HCT116 (cell line): ENCODE data around the gene COL28A1. TPM values are rescaled to one million over a fixed set of nuclear protein-coding genes. Genes with fewer than 3 reads are reported as not detected.
"Not testable (repeated sequence)": the region's sequence is repeated elsewhere in the genome, so short reads cannot be mapped to it uniquely, and the experiment has no call there.

Experiments used
- ATAC-seq: fragments of 200-7000 bp; cut with Tn5 transposase; 2 replicates; pipeline ENCODE4 v1.9.1; 2020; ENCODE audit warnings: mild to moderate bottlenecking, moderate library complexity
- BruUV-seq: library from RNA; stranded (reverse); fragments of 400-500 nt; replicated peaks from 2 replicates; lab custom pipeline; 2021; lab: Mats Ljungman, UMichigan
- CTCF ChIA-PET: fragments of 300-600 bp; sonication (Branson Sonifier 250); formaldehyde crosslinking; loops from one replicate; lab custom pipeline; 2021; ENCODE audit warnings: antibody characterized with exemption; lab: Charles Lee
- POLR2A ChIA-PET: fragments of 300-600, 350-600 bp; sonication (Branson Sonifier 250); formaldehyde crosslinking; loops from one replicate; lab custom pipeline; 2021; ENCODE audit warnings: antibody characterized with exemption; lab: Charles Lee
- RAD21 ChIA-PET, 2 experiments: fragments of 300-600 bp; sonication (Branson Sonifier 250); formaldehyde crosslinking; loops; one replicate each; lab custom pipeline; 2023; ENCODE audit warnings: low total read pairs in 2 of 2; ENCODE audit not compliant: uncharacterized antibody in 2 of 2, unreplicated experiment in 2 of 2, low non-redundant PET in 1 of 2; lab: Charles Lee
- DNase-seq: peaks from one replicate; pipeline ENCODE4 v3.0.0-alpha.2; 2010; ENCODE audit warnings: low read depth, low spot score
- H2AFZ ChIP-seq: fragments of 200-600 bp; shearing (Covaris generic), sonication (generic); 2 replicates; pipeline ENCODE4 v1.6.1; 2017; ENCODE audit warnings: low read depth, mixed run types, mixed read lengths, antibody characterized with exemption, low read length; ENCODE audit not compliant: poor library complexity, severe bottlenecking
- H3K27ac ChIP-seq: 2 replicates; pipeline ENCODE4 v1.5.1; 2012; ENCODE audit warnings: low read depth, low read length
- H3K27me3 ChIP-seq: fragments of 200-600 bp; sonication (generic); 2 replicates; pipeline ENCODE4 v1.6.1; 2016; ENCODE audit warnings: mixed run types, low read length, mixed read lengths; ENCODE audit not compliant: insufficient read depth
- H3K36me3 ChIP-seq, 2 experiments: fragments of 200-500 bp in 1 of 2; fragments of 200-600 bp in 1 of 2; sonication (Bioruptor generic) in 1 of 2; sonication (generic) in 1 of 2; 2 replicates each; pipeline versions ENCODE4 v1.5.1 to v1.6.1; 2014 to 2016; ENCODE audit warnings: low read length in 2 of 2, inconsistent platforms in 1 of 2, mixed read lengths in 1 of 2, mixed run types in 1 of 2; ENCODE audit not compliant: insufficient read depth in 2 of 2, control insufficient read depth in 1 of 2
- H3K4me1 ChIP-seq, 2 experiments: fragments of 200-600 bp in 1 of 2; sonication (generic) in 1 of 2; 2 replicates each; pipeline versions ENCODE4 v1.5.1 to v1.6.1; 2012 to 2017; ENCODE audit warnings: low read length in 2 of 2, inconsistent platforms in 1 of 2, mild to moderate bottlenecking in 1 of 2, mixed read lengths in 1 of 2, mixed run types in 1 of 2, moderate library complexity in 1 of 2; ENCODE audit not compliant: insufficient read depth in 2 of 2, control insufficient read depth in 1 of 2
- H3K4me2 ChIP-seq: fragments of 200-600 bp; sonication (generic); 2 replicates; pipeline ENCODE4 v1.6.1; 2017; ENCODE audit warnings: mixed run types, low read length, mixed read lengths
- H3K4me3 ChIP-seq, 2 experiments: fragments of 200-600 bp in 1 of 2; sonication (generic) in 1 of 2; replicated peaks in 1 of 2; 2 replicates each; pipeline ENCODE4 v1.5.1; 2011 to 2016; ENCODE audit warnings: low read length in 2 of 2, control low read depth in 1 of 2, low read depth in 1 of 2, mild to moderate bottlenecking in 1 of 2, mixed read lengths in 1 of 2, mixed run types in 1 of 2
- H3K79me2 ChIP-seq: fragments of 200-600 bp; sonication (generic); 2 replicates; pipeline ENCODE4 v1.6.1; 2017; ENCODE audit warnings: mild to moderate bottlenecking, mixed run types, low read length, moderate library complexity, mixed read lengths; ENCODE audit not compliant: insufficient read depth
- H3K9ac ChIP-seq: fragments of 200-600 bp; sonication (generic); 2 replicates; pipeline ENCODE4 v1.6.1; 2016; ENCODE audit warnings: low read length, mixed read lengths
- H3K9me2 ChIP-seq: fragments of 200-600 bp; sonication (generic), shearing (Covaris generic); 2 replicates; pipeline ENCODE4 v1.6.1; 2017; ENCODE audit warnings: mixed run types, mild to moderate bottlenecking, moderate library complexity; ENCODE audit not compliant: insufficient read depth
- H3K9me3 ChIP-seq, 2 experiments: fragments of 200-500 bp in 1 of 2; fragments of 200-600 bp in 1 of 2; sonication (Bioruptor generic) in 1 of 2; sonication (generic) in 1 of 2; 2 replicates each; pipeline ENCODE4 v1.6.1; 2014 to 2017; ENCODE audit warnings: low read length in 2 of 2, mixed read lengths in 2 of 2, inconsistent platforms in 1 of 2, low read depth in 1 of 2, mild to moderate bottlenecking in 1 of 2, mixed run types in 1 of 2, moderate library complexity in 1 of 2; ENCODE audit not compliant: control insufficient read depth in 1 of 2, insufficient read depth in 1 of 2
- H4K20me1 ChIP-seq: fragments of 200-600 bp; sonication (generic), shearing (Covaris generic); 2 replicates; pipeline ENCODE4 v1.6.1; 2017; ENCODE audit warnings: mixed run types, mild to moderate bottlenecking, moderate library complexity; ENCODE audit not compliant: insufficient read depth
- ELF1 ChIP-seq: IDR thresholded peaks from 2 replicates; pipeline ENCODE4 v1.6.1; 2012; ENCODE audit warnings: low read depth, borderline replicate concordance
- EZH2 ChIP-seq: fragments of 200-600 bp; sonication (generic); IDR thresholded peaks from 2 replicates; pipeline ENCODE4 v1.6.1; 2017; ENCODE audit warnings: antibody characterized with exemption, mixed run types
- POLR2A ChIP-seq: IDR thresholded peaks from 2 replicates; pipeline ENCODE4 v1.7.0; 2011; ENCODE audit warnings: borderline replicate concordance; ENCODE audit not compliant: insufficient read depth, insufficient read length; ENCODE audit errors: extremely low read depth
- POLR2AphosphoS5 ChIP-seq: IDR thresholded peaks from 2 replicates; pipeline ENCODE4 v1.6.1; 2011; ENCODE audit warnings: mild to moderate bottlenecking, low read depth, low read length, moderate library complexity
- RAD21 ChIP-seq: IDR thresholded peaks from 2 replicates; pipeline ENCODE4 v1.6.1; 2012; ENCODE audit warnings: low read depth, mild to moderate bottlenecking
- SRF ChIP-seq: IDR thresholded peaks from 2 replicates; pipeline ENCODE4 v1.6.1; 2012; ENCODE audit warnings: low read depth
- TCF7L2 ChIP-seq: IDR thresholded peaks from 2 replicates; pipeline ENCODE4 v1.7.0; 2011; ENCODE audit warnings: borderline replicate concordance, inconsistent platforms; ENCODE audit not compliant: insufficient read depth, insufficient read length; ENCODE audit errors: extremely low read depth
- intact Hi-C: fragments of 100-400 bp; cut with micrococcal nuclease; formaldehyde crosslinking; loops from 2 replicates; pipeline ENCODE4 v1.10.0; 2022
- total RNA-seq: library from RNA; stranded (reverse); gene quantifications from one replicate; pipeline ENCODE4 v1.2.1, GENCODE V29; 2021; ENCODE audit not compliant: unreplicated experiment
- TF ChIP-seq, protein P1 (sequence below): IDR thresholded peaks from 2 replicates; pipeline ENCODE4 v1.6.1; 2011; ENCODE audit warnings: mild to moderate bottlenecking, low read length, moderate library complexity; ENCODE audit not compliant: insufficient replicate concordance; ENCODE audit errors: extremely low read depth
- TF ChIP-seq, protein P2 (sequence below), 3 experiments: fragments of 200-600 bp in 1 of 3; sonication (generic) in 1 of 3; IDR thresholded peaks in 2 of 3; conservative IDR thresholded peaks in 1 of 3; 2 replicates each; pipeline ENCODE4 v1.5.1; 2012 to 2017; ENCODE audit warnings: low read depth in 2 of 3, low read length in 2 of 3, antibody characterized with exemption in 1 of 3, borderline replicate concordance in 1 of 3, control low read depth in 1 of 3, mild to moderate bottlenecking in 1 of 3, mixed read lengths in 1 of 3, mixed run types in 1 of 3, moderate library complexity in 1 of 3; ENCODE audit not compliant: insufficient read depth in 1 of 3
- TF ChIP-seq, protein P3 (sequence below): IDR thresholded peaks from 2 replicates; pipeline ENCODE4 v1.6.1; 2012

COL28A1 gene
- total RNA-seq, 1 experiment from 2014 or later = 0.12 TPM

DNA sequence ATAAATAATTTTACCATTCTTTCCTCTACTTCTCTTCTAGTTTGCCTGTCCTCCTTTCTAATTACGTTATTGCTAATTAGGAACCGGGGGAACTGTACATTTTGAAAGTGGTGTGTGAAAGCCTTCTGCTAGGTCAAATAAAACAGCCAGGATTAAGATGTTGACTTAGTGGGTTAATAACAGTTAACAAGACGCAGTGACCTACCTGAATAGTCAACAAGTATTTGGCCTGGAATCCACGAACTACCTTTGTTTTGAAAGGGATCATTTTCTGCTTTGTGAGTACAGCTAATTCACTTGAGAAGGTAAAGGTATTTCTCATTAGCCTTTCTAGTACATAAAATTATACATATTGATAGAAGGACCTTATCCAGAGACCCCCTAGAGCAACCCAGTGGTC is 139.9 kb downstream of the COL28A1 start:
- Histone ChIP-seq H3K4me3 (no peak overlapping the region), H3K27me3 (no peaks in the 10 kb centered on the region), H3K9me2 (no peaks in the 10 kb centered on the region), H3K9me3 (no peaks in the 10 kb centered on the region), H3K9ac (no peak overlapping the region), H3K36me3 (no peaks in the 10 kb centered on the region), H3K79me2 (no peaks in the 10 kb centered on the region), H3K4me1 (no peaks in the 10 kb centered on the region), H2AFZ (no peak overlapping the region), H3K4me2 (no peak overlapping the region), H3K27ac (no peak overlapping the region), H4K20me1 (no peaks in the 10 kb centered on the region)
- RAD21 ChIA-PET = no interaction called here
- POLR2A ChIA-PET = interaction anchor here (1.0 kb wide), 1 partner anchor 8 kb away, joined by 3 read pairs; no protein-coding TSS in a partner anchor
- TF ChIP-seq, protein P1, sequence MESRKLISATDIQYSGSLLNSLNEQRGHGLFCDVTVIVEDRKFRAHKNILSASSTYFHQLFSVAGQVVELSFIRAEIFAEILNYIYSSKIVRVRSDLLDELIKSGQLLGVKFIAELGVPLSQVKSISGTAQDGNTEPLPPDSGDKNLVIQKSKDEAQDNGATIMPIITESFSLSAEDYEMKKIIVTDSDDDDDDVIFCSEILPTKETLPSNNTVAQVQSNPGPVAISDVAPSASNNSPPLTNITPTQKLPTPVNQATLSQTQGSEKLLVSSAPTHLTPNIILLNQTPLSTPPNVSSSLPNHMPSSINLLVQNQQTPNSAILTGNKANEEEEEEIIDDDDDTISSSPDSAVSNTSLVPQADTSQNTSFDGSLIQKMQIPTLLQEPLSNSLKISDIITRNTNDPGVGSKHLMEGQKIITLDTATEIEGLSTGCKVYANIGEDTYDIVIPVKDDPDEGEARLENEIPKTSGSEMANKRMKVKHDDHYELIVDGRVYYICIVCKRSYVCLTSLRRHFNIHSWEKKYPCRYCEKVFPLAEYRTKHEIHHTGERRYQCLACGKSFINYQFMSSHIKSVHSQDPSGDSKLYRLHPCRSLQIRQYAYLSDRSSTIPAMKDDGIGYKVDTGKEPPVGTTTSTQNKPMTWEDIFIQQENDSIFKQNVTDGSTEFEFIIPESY = no peak
- no peak for TF ChIP-seq POLR2AphosphoS5
- no peak for TF ChIP-seq POLR2A
- TF ChIP-seq EZH2 = no peak
- no peak for TF ChIP-seq ELF1
- TF ChIP-seq RAD21 = no peak
- TF ChIP-seq, protein P2, sequence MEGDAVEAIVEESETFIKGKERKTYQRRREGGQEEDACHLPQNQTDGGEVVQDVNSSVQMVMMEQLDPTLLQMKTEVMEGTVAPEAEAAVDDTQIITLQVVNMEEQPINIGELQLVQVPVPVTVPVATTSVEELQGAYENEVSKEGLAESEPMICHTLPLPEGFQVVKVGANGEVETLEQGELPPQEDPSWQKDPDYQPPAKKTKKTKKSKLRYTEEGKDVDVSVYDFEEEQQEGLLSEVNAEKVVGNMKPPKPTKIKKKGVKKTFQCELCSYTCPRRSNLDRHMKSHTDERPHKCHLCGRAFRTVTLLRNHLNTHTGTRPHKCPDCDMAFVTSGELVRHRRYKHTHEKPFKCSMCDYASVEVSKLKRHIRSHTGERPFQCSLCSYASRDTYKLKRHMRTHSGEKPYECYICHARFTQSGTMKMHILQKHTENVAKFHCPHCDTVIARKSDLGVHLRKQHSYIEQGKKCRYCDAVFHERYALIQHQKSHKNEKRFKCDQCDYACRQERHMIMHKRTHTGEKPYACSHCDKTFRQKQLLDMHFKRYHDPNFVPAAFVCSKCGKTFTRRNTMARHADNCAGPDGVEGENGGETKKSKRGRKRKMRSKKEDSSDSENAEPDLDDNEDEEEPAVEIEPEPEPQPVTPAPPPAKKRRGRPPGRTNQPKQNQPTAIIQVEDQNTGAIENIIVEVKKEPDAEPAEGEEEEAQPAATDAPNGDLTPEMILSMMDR (IDR thresholded peaks at IDR 0.05 in 2 of 3, conservative IDR thresholded peaks at IDR 0.05 in 1 of 3; ENCODE audit: borderline replicate concordance in 1 of 3, insufficient read depth in 1 of 3, low read depth in 2 of 3, low read length in 2 of 3) = no peak
- no peak for TF ChIP-seq SRF
- TF ChIP-seq, protein P3, sequence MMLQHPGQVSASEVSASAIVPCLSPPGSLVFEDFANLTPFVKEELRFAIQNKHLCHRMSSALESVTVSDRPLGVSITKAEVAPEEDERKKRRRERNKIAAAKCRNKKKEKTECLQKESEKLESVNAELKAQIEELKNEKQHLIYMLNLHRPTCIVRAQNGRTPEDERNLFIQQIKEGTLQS = no peak
- TF ChIP-seq TCF7L2 = no peak
- BruUV-seq = no TSS peak
- DNase-seq = no peak
- ATAC-seq = no peak
- intact Hi-C loops = no loop called here
- CTCF ChIA-PET = no interaction called here

DNA sequence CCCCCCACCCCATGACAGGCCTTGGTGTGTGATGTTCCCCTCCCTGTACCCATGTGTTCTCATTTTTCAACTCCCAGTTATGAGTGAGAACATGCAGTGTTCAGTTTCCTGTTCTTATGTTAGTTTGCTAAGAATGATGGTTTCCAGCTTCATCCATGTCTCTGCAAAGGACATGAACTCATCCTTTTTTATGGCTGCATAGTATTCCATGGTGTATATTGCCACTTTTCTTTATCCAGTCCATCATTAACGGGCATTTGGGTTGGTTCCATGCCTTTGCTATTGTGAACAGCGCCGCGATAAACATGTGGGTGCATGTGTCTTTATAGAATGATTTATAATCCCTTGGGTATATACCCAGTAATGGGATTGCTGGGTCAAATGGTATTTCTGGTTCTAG is 147.5 kb downstream of the COL28A1 start:
- H3K9me2 ChIP-seq, H3K4me2 ChIP-seq, H3K79me2 ChIP-seq, H3K9ac ChIP-seq, H3K36me3 ChIP-seq, H4K20me1 ChIP-seq, H3K4me3 ChIP-seq, RAD21 ChIA-PET, H2AFZ ChIP-seq, BruUV-seq, H3K9me3 ChIP-seq, H3K27ac ChIP-seq, intact Hi-C loops, H3K4me1 ChIP-seq, CTCF ChIA-PET, ATAC-seq, DNase-seq, H3K27me3 ChIP-seq: not testable (repeated sequence)
- POLR2A ChIA-PET = interaction anchor here (0.9 kb wide), 1 partner anchor 8 kb away, joined by 3 read pairs; no protein-coding TSS in a partner anchor
